Coronary artery (tissue), 2 donors: Measurements from ENCODE around the gene CCBE1.

Experiments used
- DNase-seq: peaks from one replicate; pipeline ENCODE4 v3.0.0-alpha.2; 2017; ENCODE audit warnings: low spot score
- H3K27ac ChIP-seq, 2 donors: fragments of 200-600 bp; sonication (generic); one replicate each; pipeline ENCODE4 v1.5.1; 2016 to 2019
- H3K4me3 ChIP-seq: fragments of 200-600 bp; sonication (generic); 2 replicates; pipeline ENCODE4 v1.5.1; 2016; ENCODE audit warnings: mild to moderate bottlenecking, moderate library complexity
- CTCF ChIP-seq: fragments of 200-600 bp; sonication (generic); IDR thresholded peaks from one replicate; pipeline ENCODE4 v1.5.1; 2019; ENCODE audit warnings: antibody characterized with exemption

Gene CCBE1

GRCh38 chr18:59646228-59646962 is 50.8 kb downstream of the CCBE1 start:
- TF ChIP-seq CTCF = no peak
- Histone ChIP-seq H3K27ac (no peak overlapping the region), H3K4me3 (no peak overlapping the region)
- no peak for DNase-seq

GRCh38 chr18:59643740-59644139 is 53.5 kb downstream of the CCBE1 start:
- DNase-seq = no peak
- Histone ChIP-seq H3K27ac (no peak overlapping the region), H3K4me3 (no peak overlapping the region)
- no peak for TF ChIP-seq CTCF

GRCh38 chr18:59640721-59641120 is 56.5 kb downstream of the CCBE1 start:
- H3K4me3 ChIP-seq = no peak overlapping the region
- no peak overlapping the region for H3K27ac ChIP-seq
- TF ChIP-seq CTCF = no peak
- DNase-seq = no peak

- TF ChIP-seq CTCF = no peak
- no peak for DNase-seq
- Histone ChIP-seq H3K4me3 (no peak overlapping the region), H3K27ac (no peak overlapping the region)
Measured at GRCh38 chr18:59639821-59640220, 57.4 kb downstream of the CCBE1 start.

GRCh38 chr18:59639136-59639535 is 58.1 kb downstream of the CCBE1 start:
- Histone ChIP-seq H3K27ac (no peak overlapping the region), H3K4me3 (no peak overlapping the region)
- DNase-seq = no peak
- no peak for TF ChIP-seq CTCF

GRCh38 chr18:59633961-59634485 is 63.2 kb downstream of the CCBE1 start:
- no peak for TF ChIP-seq CTCF

GRCh38 chr18:59633317-59633716 is 63.9 kb downstream of the CCBE1 start:
- DNase-seq = no peak
- H3K27ac ChIP-seq = no peak overlapping the region
- no peak for TF ChIP-seq CTCF

More at GRCh38 chr18:59633961-59634485, 63.2 kb downstream of the CCBE1 start:
- no peak for DNase-seq
- Histone ChIP-seq H3K4me3 (no peak overlapping the region), H3K27ac (no peak overlapping the region)

More at GRCh38 chr18:59633317-59633716, 63.9 kb downstream of the CCBE1 start:
- no peak overlapping the region for H3K4me3 ChIP-seq
